Mammary epithelial cell (primary cell): ENCODE measurements around the gene IPO9.

ENCODE experiments used
- CTCF ChIP-seq, 2 donors: IDR thresholded peaks in 1 of 2; conservative IDR thresholded peaks in 1 of 2; 2 replicates each; pipeline ENCODE4 v1.5.1; 2011 to 2012; ENCODE audit warnings: inconsistent platforms in 2 of 2, low read length in 2 of 2, mild to moderate bottlenecking in 2 of 2, control low read depth in 1 of 2, low read depth in 1 of 2; ENCODE audit not compliant: insufficient read depth in 1 of 2; ENCODE audit errors: extremely low read depth in 1 of 2
- EZH2 ChIP-seq: IDR thresholded peaks from 2 replicates; pipeline ENCODE4 v1.6.1; 2012; ENCODE audit warnings: low read length, inconsistent platforms, borderline replicate concordance

GRCh38 chr1:201912832-201913231 is 83.9 kb downstream of the IPO9 start:
- TF ChIP-seq CTCF (conservative IDR thresholded peaks at IDR 0.05 in 1 of 2, IDR thresholded peaks at IDR 0.05 in 1 of 2; ENCODE audit: extremely low read depth in 1 of 2, insufficient read depth in 1 of 2, low read depth in 1 of 2, low read length in 2 of 2) (no peak), EZH2 (no peak)
